ENCODE measurements around the gene ABCG8.

DNA sequence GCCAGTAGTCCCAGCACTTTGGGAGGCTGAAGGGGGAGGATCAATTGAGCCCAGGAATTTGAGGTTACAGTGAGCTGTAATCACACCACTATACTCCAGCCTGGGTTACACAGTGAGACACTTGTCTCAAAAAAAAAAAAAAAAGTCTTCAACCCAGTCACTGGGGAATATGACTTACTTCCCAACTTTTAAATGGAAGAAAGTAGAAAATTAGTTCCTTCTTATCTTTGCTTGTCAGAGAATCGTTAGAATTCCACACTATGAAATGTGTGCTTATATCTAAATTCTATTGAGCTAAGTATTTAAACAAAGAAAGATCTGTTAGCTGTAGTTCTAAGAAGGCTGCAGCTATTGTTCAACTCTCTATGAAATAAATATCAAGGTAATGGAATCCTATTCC, 42.6 kb upstream of the ABCG8 start:
- TF ChIP-seq FOXM1 (IDR thresholded peaks at IDR 0.05; ENCODE audit: low read depth) = no peak
- TF ChIP-seq POLR2AphosphoS5 (IDR thresholded peaks at IDR 0.05; ENCODE audit: low read depth, low read length) = no peak
- TF ChIP-seq CTCF (IDR thresholded peaks at IDR 0.05) = no peak
- TF ChIP-seq, protein P1, sequence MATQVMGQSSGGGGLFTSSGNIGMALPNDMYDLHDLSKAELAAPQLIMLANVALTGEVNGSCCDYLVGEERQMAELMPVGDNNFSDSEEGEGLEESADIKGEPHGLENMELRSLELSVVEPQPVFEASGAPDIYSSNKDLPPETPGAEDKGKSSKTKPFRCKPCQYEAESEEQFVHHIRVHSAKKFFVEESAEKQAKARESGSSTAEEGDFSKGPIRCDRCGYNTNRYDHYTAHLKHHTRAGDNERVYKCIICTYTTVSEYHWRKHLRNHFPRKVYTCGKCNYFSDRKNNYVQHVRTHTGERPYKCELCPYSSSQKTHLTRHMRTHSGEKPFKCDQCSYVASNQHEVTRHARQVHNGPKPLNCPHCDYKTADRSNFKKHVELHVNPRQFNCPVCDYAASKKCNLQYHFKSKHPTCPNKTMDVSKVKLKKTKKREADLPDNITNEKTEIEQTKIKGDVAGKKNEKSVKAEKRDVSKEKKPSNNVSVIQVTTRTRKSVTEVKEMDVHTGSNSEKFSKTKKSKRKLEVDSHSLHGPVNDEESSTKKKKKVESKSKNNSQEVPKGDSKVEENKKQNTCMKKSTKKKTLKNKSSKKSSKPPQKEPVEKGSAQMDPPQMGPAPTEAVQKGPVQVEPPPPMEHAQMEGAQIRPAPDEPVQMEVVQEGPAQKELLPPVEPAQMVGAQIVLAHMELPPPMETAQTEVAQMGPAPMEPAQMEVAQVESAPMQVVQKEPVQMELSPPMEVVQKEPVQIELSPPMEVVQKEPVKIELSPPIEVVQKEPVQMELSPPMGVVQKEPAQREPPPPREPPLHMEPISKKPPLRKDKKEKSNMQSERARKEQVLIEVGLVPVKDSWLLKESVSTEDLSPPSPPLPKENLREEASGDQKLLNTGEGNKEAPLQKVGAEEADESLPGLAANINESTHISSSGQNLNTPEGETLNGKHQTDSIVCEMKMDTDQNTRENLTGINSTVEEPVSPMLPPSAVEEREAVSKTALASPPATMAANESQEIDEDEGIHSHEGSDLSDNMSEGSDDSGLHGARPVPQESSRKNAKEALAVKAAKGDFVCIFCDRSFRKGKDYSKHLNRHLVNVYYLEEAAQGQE (IDR thresholded peaks at IDR 0.05; ENCODE audit: low read depth, low read length) = no peak
- TF ChIP-seq FOXJ3 (CRISPR knock-in tag; IDR thresholded peaks at IDR 0.05) = no peak
- TF ChIP-seq TAF1 (IDR thresholded peaks at IDR 0.05; ENCODE audit: borderline replicate concordance, low read depth, low read length) = no peak
- TF ChIP-seq TCF12 (IDR thresholded peaks at IDR 0.05) = no peak
